GM21786 (cell line): Measurements from ENCODE around the gene UBR1.
"Not testable (repeated sequence)": the region's sequence is repeated elsewhere in the genome, so short reads cannot be mapped to it uniquely, and the experiment has no call there.

ENCODE experiments used
- ATAC-seq: cut with Tn5 transposase; IDR thresholded peaks from one replicate; pipeline ENCODE4 v1.9.1; 2021; ENCODE audit not compliant: unreplicated experiment

UBR1 gene

GRCh38 chr15:43105778-43106485 is at the start of gene UBR1:
UBR1 (minus strand) TSS chr15:43106038; CDS start chr15:43106022, 16 bp downstream.
- peak; percentile 90 for ATAC-seq

- no peak for ATAC-seq
These were observed 47.4 kb upstream of the UBR1 start for GRCh38 chr15:43153269-43153668.

GRCh38 chr15:43151688-43152087 is 45.9 kb upstream of the UBR1 start:
- no peak for ATAC-seq

- ATAC-seq: no peak
These were observed 44.5 kb upstream of the UBR1 start for GRCh38 chr15:43150191-43150929.

- no peak for ATAC-seq
These were observed 40.3 kb upstream of the UBR1 start for GRCh38 chr15:43146184-43146583.

DNA sequence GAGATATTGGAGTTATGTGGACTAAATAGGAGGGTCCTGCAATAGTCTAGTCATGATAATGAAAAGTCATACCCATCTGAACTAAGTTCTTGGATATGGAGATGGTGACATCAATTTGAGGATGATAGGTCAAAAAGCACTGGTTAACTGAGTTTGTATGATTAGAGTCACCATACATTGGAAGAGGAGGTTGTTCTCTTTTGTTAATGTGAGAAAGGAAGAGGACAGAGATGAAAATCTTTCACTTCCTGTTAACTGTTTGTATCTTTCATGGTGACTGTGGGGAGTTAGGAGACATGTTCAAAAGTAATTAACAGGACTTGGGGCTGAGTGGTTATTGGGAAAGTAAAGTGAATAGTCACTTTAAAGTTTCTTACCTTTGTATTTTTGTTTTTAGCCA is 38.7 kb upstream of the UBR1 start:
- ATAC-seq: no peak

- no peak for ATAC-seq
These were observed 37.5 kb upstream of the UBR1 start for GRCh38 chr15:43143203-43143941.

DNA sequence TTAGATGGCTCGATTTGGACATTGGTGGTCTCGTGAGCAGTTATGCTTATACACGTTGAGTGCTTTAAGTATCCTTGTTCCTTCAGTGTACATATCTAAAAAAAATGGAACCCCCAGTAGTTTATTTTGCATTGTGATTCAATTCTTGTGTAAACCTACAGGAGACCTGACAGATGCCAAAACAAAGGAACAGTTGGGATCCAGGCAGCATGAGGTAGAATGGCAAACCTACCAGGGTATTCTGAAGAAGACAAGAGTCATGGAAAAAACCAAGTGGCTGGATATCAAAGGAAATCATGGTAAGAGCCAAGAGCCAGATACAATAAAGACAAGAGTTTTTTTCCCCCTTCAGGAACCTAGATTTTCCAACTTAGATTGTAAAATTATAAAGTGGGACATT is 29.5 kb upstream of the UBR1 start:
- ATAC-seq: no peak

GRCh38 chr15:43134157-43134635 is 28.4 kb upstream of the UBR1 start:
- no peak for ATAC-seq

- ATAC-seq: peak; percentile 91
These were observed 27.8 kb upstream of the UBR1 start, which contains the start of gene TMEM62 for GRCh38 chr15:43133430-43134156. TMEM62 (plus strand) TSS chr15:43133586; CDS start chr15:43133803, 217 bp downstream.

DNA sequence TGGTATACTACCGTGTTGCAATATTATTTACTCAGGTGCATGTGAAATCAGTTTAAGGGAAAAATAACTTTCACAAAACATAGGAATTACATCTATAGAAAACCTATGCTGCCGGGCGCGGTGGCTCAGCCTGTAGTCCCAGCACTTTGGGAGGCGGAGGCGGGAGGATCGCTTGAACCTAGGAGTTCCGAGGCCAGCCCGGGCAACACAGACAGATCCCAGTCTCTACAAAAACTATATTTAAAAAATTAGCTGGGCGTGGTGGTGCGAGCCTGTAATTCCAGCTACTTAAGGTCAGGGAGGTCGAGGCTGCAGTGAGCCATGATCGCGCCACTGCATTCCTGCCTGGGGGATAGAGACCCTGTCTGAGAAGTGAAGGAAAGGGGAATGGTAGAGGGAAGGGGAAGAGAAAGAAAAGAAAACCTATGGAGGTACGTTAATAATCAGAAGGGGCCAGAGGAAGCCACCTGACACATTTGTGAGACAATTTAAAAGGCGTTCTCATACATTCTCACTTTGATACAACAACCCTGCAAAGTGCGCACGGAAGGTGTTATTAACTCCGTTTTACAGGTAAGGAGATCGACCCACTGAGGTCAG is 27.1 kb upstream of the UBR1 start:
- ATAC-seq: no peak

GRCh38 chr15:43128980-43129335 is 23.1 kb upstream of the UBR1 start:
- no peak for ATAC-seq

DNA sequence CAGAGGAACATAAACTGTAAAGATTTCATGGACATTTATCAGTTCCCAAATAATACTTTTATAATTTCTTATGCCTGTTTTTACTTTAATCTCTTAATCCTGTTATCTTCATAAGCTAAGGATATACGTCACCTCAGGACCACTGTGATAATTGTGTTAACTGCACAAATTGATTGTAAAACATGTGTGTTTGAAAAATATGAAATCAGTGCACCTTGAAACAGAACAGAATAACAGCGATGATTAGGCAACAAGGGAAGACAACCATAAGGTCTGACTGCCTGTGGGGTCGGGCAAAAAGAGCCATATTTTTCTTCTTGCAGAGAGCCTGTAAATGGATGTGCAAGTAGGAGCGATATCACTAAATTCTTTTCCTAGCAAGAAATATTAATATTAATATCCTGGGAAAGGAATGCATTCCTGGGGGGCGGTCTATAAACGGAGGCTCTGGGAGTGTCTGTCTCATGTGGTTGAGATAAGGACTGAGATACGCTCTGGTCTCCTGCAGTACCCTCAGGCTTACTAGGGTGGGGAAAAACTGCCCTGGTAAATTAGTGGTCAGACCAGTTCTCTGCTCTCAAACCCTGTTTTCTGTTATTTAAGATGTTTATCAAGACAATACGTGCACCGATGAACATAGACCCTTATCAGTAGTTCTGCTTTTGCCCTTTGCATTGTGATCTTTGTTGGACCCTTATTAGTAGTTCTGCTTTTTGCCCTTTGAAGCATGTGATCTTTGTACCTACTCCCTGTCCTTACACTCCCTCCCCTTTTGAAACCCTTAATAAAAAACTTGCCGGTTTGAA is 22.5 kb upstream of the UBR1 start:
- not testable (repeated sequence) for ATAC-seq

- no peak for ATAC-seq
These were observed 21.9 kb upstream of the UBR1 start for GRCh38 chr15:43127752-43128151.

GRCh38 chr15:43126356-43126755 is 20.5 kb upstream of the UBR1 start:
- no peak for ATAC-seq

DNA sequence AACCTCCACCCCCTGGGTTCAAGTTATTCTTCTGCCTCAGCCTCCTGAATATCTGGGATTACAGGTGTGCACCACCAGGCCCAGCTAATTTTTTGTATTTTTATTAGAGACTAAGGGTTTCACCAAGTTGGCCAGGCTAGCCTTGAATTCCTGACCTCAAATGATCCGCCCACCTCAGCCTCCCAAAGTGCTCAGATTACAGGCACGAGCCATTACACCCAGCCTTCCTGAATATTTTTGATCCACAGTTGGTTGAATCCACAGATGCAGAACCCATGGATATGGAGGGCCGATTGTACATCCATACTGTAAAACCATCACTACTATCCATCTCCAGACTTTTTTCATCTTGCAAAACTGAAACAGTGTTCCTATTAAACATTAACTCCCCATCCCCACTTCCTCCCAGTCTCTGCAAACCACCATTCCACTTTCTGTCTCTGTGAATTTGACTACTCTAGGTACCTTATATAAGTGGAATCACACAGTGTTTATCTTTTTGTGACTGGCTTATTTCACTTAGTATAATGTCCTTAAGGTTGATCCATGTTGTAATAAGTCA is 19.3 kb upstream of the UBR1 start:
- no peak for ATAC-seq

GRCh38 chr15:43121863-43122262 is 16.0 kb upstream of the UBR1 start:
- no peak for ATAC-seq

- ATAC-seq: peak; percentile 62
These were observed 13.0 kb upstream of the UBR1 start for GRCh38 chr15:43118829-43119228.

- no peak for ATAC-seq
These were observed 12.4 kb upstream of the UBR1 start for GRCh38 chr15:43118286-43118685.
